HCEC 1CT (cell line): Measurements from ENCODE around the gene ERMARD.
"Not testable (repeated sequence)": the region's sequence is repeated elsewhere in the genome, so short reads cannot be mapped to it uniquely, and the experiment has no call there.

ENCODE experiments used
- DNase-seq: peaks from one replicate; pipeline ENCODE4 v3.0.0-alpha.2; 2017

Gene ERMARD

GRCh38 chr6:169738204-169738975 is 13.0 kb upstream of the ERMARD start:
- no peak for DNase-seq

DNA sequence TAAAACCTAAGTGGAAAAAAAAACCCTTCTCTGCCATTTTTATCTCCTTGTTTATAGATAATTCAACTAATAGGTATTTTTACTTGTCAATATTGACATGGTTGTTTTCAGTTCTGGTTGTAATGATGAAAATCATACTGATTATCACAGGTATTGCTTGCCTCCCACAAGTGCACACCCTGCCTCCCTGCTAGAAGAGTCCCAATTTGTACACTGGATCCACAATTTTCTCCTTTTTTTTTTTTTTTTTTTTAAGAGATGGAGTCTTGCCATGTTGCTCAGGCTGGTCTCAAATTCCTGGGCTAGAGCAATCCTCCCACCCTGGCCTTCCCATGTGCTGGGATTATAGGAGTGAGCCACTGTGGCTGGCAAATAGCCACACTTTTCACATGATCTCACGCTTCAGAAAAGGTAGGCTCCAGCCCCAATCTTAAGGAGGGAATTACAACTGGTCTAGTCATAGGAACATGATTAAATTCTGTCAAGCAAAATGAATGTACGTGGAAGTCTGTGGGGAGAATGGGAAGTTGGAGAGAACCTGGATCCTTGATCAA is 12.4 kb upstream of the ERMARD start:
- DNase-seq = no peak

DNA sequence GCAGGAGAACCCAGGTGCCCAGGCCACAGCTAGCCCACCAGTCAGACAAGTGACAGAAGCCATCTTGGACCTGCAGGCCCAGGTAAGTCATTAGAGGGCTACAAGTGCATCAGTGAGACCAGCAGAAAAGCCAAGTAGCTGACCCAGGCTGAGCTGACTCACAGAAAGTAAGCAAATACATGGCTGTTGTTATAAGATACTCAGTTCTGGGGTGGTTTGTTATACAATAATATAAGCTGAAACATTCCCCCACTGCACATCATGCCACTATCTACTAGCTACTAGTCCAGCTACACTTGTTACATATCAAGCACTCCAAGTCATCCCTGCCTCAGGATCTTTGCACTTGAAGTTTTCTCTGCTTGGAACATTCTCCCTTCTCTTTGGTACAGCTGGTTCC is 10.1 kb upstream of the ERMARD start:
- no peak for DNase-seq

DNA sequence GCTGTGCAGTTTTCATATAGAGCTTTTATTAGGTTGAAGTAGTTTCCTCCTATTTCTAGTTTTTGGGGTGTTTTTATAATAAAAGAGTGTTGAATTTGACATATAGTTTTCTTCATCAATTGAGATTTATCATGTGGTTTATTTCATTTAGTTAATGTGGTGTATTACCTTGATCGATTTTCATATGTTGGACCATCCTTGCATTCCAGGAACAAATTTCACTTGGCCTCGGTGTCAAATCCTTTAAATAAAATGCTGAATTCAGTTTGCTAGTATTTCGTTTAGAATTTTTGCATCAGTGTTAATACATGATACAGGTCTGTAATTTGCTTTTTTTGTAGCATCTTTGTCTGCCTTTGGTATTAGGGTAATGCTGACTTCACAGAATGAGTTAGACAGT is 6.0 kb upstream of the ERMARD start:
- DNase-seq = no peak

- no peak for DNase-seq
Observed at GRCh38 chr6:169746556-169746955, 4.9 kb upstream of the ERMARD start.

DNA sequence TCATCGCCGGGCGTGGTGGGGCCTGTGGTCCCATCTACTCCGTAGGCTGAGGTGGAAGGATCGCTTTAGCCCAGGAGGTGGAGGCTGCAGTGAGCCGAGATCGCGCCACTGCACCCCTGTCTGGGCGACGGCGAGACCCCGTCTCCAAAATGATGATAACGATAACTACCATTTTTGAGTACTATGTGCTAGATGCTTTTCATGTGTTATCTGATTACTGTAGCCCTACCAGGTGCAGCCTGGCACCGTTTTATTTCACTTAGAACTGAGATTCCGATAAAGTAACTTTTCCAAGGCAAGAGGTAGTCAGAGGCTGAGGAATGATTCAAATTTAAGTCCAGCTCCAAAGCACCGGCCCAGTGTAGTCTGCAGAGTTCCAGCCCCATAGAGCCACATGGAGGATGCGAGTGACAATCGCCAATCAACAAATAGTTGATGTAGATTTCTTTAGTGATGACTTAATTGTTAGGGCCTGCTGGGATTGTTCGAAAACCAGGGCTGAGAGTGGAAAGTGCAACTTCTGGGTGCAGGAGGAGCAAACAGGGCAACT is 727 bp downstream of the ERMARD start:
- DNase-seq = peak; percentile 42

GRCh38 chr6:169755162-169755561 is 3.7 kb downstream of the ERMARD start:
- no peak for DNase-seq

GRCh38 chr6:169763308-169763707 is 11.9 kb downstream of the ERMARD start:
- DNase-seq = no peak

DNA sequence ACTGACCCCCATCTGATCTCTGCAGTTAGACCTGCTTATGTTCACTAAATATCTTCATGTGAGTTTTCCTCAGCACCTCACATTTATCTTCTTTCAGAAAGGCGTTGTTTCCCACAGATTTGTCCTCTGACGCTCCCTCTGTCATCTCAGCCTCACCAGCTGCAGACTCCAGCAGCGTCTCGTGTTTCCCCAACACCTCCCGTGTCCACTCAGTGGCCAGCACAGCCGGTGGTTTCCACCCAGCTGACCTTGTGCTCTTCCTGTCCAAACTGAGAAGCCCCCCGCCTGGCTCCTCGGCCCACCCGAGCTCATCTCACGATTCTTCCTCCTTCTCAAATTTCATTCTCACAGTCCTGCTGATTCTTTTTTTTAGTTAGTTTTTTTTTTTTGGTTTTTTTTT is 12.5 kb downstream of the ERMARD start:
- DNase-seq = no peak

DNA sequence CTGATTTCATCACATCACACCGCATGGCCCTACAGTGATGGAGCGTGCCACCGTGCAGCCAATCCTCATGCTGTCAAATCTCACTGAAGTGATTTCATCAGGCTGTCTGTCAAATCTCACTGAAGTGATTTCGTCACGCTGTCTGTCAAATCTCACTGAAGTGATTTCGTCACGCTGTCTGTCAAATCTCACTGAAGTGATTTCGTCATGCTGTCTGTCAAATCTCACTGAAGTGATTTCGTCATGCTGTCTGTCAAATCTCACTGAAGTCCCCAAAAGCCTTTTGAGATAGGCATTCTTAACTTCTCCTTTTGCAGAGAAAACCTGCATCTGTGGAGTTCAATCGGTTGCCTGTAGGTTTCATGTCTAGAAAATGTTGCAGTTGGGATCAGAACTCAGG is 14.4 kb downstream of the ERMARD start:
- not testable (repeated sequence) for DNase-seq

DNA sequence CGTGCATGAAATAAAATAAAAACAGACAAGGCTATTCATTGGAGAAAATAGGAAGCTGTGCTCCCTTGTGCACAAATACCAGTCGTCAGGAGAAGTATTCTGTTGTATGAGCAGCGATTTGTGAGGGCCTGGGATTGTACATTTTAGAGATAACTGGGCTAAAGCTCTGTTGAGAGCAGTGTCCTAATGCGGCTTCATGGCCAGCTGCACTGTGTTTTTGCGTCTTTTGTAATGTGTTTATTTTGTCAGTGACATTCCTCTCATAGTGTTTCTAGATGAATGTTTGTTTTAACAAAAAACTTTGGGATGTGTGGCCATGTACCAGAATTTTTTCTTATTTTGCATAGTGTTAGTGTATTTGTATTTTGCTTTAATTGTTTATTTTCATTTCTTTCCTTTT is 14.8 kb downstream of the ERMARD start:
- DNase-seq = no peak

GRCh38 chr6:169766921-169767736 is 15.7 kb downstream of the ERMARD start:
- DNase-seq = no peak

DNA sequence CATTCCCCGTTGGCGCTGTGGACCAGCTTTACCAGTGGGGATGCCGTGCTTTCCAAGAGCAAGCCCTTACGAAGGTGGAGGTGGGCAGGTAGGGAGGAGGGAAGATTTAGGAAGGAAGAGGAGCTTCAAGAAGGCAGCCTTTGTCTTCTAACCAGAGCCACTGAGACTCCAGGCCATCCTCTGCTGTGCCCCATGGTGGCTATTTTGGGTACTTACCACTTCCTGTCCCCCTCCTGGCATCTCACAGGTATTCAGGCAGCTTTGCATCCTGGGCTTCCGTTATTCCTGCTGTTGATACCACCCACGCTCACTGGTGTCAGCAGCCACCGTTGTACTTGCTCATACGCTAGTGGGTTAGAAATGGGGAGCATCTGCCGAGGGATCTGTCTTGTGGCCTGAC is 22.9 kb downstream of the ERMARD start:
- no peak for DNase-seq

GRCh38 chr6:169775321-169775720 is 23.9 kb downstream of the ERMARD start:
- DNase-seq = no peak

DNA sequence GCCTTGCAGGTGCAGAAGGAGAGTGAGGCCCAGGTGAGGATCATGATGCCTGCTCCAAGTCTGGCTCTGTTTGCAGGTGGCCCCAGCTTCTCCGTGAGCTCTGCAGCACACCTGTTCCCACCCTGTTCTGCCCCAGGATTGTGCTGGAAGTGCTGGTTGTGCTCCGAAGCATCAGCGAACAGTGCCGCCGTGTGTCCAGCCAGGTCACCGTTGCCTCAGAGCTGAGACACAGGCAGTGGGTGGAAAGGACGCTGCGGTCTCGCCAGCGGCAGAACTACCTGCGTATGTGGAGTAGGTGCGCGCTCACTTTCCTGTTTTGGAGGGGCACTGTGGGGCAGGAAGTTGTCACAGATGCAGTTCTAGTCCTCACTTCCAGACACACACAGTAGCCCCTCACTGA is 25.0 kb downstream of the ERMARD start:
- DNase-seq = no peak

DNA sequence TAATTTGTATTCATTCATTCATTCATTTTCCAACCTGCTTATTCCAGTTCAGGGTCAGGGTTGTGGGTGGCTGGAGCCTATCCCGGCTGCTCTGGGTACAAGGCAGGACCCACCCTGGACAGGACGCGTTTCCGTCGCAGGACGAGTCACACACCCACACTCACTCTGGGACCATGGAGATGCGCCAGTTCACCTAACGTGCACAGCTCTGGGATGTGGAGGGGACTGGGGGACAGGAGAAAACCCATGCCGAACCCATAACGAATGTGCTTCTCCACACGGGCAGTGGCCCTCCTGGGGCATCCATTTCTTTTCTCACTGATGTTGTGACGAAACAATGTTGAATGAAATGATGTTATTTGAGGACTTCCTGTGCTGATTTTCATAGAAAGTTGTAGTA is 26.5 kb downstream of the ERMARD start:
- no peak for DNase-seq

DNA sequence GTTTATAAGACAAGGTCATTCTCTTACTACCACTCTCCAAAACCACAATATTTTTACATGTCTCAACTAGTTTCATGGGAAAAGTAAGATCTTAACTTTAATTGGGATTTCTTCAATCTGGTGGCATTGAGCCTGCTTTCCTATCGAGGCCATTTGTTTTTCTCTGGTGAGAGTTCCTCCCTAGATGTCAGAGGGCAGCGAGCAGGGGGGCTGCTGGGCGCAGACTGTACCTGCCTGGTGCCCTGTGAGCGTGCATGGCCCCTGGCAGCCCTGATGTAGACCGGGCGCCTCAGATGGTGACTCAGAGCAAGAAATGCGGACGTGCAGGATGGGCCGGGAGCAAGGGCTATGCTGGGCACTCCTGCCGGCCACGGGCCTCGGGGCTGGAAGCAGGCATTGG is 27.2 kb downstream of the ERMARD start:
- DNase-seq = no peak

- no peak for DNase-seq
Observed at GRCh38 chr6:169779092-169779815, 27.8 kb downstream of the ERMARD start.

- no peak for DNase-seq
Observed at GRCh38 chr6:169779896-169780295, 28.5 kb downstream of the ERMARD start.

GRCh38 chr6:169780571-169781091 is 29.2 kb downstream of the ERMARD start:
- peak; percentile 26 for DNase-seq

DNA sequence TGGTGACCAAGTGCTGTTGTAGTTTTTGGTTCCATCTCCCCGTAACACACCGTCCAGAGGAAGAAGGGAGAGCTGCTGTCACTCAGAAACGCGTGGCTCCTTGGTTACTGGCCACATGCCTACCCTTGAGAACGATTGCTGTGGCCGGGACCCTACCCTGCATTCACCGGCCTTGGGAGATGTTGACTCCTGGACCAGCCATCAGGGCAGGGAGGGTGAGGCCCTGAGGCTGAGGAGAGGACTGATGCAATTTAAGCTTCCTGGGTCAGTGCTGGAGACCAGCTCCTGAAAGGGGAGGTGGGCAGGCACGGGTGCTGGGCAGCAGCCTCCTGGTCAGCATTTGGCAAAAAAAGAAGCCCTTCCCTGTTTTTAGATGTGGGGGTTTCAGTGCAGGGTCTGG is 31.5 kb downstream of the ERMARD start:
- DNase-seq = no peak

DNA sequence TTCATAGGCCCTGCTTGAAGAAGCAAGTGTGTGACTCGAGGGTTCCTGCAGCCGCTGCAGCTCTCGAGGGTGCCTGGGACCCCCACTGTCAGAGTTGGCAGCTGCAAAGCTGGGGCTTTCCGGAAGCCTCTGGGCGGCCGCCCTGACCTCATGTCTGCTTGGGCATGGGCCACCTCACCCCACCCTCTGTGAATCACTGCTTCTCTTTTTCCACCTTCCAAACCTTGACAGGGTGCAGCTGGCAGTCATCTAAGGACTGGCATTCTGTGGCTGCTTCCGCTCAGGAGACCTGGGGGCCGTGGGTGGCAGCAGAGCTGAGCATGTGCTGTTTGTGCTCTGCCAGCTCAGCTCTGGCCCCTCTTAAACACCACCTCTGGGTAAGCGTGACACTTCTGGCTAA is 32.0 kb downstream of the ERMARD start:
- DNase-seq = no peak
